Measurements from ENCODE around the gene ELMOD3.
"Not testable (repeated sequence)": the region's sequence is repeated elsewhere in the genome, so short reads cannot be mapped to it uniquely, and the experiment has no call there.

The ELMOD3 gene

DNA sequence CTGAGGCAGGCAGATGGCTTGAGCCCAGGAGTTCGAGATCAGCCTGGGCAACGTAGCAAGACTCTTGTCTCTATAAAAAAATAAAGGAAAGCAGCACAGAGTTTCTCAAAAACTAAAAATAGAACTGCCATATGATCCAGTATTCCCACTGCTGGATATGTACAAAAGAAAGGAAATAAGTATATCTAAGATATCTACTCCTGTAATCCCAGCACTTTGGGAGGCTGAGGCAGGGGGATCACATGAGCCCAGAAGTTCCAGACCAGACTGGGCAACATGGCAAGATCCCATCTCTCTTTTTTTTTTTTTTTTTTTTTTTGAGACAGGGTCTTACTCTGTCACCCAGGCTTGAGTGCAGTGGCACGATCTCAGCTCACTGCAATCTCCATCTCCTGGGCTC, 24.9 kb upstream of the ELMOD3 start:
- not testable (repeated sequence) for DNase-seq

DNA sequence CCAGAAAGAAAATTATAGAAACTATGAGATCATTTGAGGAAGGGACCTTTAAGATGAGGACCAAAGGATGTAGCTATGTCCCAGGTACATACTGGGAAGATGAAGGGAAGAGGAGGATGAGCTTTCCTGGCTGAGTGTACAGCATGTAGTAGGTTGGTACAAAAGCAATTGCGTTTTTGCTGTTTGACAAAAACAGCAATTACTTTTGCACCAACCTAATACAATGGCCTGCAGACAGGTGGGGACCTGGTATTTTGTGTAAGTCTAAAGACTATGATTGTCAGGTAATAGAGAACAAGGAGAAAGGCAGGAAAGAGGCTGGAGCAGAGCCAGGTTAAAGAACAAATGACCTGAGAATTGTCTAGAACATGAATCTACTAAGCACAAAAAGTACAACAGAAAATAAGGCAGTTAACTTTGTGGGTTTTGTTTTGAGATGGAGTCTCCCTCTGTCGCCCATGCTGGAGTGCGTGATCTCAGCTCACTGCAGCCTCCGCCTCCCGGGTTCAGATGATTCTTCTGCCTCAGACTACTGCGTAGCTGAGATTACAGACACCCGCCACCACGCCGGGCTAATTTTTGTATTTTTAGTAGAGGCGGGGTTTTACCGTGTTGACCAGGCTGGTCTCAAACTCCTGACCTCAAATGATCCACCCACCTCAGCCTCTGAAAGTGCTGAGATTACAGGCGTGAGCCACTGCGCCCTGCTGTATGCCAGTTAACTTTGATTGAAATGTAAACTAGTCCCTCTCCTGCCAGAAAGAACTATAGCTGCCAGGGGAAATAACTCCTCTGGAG, 23.5 kb upstream of the ELMOD3 start:
- DNase-seq = no peak

GRCh38 chr2:85333877-85334276, 20.7 kb upstream of the ELMOD3 start:
- not testable (repeated sequence) for DNase-seq

DNA sequence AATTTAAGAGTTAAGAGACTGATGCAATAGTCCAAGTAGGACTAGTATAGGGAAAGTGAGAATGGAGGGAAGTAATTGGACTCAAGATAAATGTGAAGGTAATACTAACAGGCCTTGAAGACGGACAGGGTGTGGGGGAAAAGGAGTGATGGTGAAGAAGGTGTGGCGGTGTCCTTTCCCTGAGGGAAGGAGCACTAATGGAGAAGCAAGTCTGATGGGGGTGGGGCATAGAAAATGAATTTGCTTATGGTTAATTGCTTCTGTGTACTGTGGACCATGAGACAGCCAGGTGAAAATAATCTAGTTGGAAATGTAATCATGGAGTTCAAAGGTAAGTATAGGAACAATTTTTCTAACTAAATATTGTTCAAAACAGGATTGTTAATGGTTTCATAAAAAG, 19.6 kb upstream of the ELMOD3 start:
- no peak for DNase-seq

DNA sequence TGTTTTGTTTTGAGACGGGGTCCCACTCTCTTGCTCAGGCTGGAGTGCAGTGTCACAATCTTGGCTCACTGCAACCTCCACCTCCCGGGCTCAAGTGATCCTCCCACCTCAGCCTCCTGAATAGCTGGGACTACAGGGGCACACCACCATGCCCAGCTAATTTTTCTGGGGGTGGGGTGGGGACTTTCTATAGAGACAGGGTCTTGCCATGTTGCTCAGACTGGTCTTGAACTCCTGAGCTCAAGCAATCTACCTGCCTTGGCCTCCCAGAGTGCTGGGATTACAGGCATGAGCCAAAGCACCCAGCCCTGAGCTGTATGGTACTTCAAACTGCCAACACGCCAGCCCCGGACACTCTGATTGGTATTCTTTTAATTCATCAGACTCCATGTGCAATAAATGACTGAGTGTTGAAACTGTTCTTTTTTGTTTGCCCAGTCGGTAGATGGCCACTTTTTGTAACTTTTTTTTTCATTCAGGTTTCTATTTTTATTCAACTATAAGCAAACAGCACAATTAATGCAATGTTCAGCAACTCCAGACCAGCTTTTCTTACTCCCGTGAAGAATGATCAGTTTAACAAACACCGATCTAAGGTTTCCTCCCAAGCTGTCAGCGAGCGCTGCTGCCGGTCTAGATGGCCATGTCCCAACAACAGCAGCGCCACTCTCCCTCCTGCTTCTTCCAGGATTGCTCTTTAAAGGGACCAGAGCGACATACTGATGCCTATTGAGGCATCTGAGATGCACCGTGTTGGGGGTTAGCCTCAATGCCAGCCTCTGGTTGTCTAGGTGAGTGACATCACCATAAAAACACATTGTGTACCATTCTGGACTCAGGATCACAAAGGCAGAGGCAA, 14.3 kb upstream of the ELMOD3 start:
- DNase-seq = no peak

DNA sequence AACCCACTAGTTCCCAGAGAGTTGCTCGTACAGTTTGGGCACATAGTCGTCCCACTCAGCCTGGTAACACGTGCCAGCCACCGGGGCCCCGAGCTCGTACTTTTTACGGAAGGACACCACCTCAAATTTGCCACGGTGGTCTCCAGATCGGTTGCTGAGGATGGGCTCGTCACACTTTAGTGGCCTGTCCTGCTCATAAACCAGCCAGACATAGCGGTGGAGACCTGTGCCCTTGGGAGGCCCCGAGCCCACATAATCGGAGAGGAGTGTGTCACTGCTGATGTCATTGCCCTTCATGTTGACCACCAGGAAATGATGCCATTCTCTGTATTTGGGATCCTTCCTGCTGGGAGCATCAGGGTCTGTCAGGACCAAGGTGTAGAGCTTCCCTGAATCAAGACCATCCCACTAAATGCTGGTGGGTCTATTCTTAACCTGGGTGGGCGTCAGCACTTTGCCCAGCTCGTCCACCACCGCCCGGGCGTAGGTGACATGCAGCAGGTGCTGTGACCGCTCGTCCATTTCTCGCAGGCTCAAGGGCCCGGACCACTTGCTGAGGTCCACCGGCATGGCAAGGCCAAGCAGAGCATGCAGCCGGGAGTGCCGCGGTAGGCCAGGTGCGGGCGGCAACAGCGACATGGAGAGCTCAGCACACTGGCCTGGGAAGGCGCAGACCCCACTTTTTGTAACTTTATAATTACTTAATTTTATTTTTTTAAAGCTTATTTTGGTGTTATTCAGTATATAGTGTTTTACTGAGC, 13.1 kb upstream of the ELMOD3 start:
- DNase-seq = no peak

DNA sequence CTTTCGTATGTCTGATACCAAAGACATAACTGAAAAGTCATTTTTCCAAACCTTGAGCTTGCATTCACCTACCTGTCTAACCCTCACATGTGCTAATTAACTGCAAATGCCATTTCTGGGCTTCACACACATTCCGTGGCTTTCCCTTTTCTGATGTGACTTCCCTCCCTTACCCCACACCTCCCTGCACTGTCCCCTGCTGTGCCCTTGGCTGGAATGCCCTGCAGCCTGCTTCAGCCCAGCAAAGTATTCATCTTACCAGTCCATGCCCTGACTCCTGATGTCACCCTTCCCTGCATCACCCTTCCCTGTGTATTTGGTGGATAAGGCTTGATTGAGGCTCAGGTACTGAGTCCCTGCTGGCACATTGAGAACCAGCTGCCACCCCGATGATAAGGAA, 12.4 kb upstream of the ELMOD3 start:
- no peak for DNase-seq

DNA sequence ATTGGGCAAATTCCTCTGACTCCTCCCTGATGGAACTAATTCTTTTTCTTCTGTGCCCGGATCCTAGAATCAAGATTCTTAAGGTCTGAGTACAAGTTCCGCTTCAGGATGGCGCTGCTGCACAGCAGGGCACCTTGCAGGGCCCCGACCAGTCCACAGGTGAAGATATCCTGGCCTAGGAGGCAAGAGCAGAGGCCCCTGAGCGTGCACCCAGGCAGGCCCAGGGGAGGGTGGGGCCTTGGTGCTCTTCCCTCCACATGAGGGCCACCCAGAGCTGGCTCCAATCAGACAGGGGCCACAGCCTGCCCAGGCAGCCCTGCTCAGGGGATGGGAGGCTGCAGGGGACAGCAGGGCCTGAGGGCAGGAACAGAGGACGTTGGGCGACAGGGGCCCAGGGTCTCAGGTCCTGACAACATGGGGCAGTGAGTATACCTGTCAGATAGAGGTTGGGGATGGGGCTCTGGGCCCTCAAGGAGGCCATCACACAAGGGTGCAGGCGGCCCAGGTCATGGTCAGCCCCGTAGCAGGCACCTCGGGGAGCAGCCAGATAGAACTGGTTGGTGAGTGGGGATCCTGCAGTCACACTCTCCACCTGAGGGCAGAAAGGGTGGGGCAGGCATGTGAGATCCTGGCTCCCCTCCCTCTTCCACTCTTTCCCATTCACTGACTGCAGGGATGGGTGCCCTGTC, 11.2 kb upstream of the ELMOD3 start:
- not testable (repeated sequence) for DNase-seq

DNA sequence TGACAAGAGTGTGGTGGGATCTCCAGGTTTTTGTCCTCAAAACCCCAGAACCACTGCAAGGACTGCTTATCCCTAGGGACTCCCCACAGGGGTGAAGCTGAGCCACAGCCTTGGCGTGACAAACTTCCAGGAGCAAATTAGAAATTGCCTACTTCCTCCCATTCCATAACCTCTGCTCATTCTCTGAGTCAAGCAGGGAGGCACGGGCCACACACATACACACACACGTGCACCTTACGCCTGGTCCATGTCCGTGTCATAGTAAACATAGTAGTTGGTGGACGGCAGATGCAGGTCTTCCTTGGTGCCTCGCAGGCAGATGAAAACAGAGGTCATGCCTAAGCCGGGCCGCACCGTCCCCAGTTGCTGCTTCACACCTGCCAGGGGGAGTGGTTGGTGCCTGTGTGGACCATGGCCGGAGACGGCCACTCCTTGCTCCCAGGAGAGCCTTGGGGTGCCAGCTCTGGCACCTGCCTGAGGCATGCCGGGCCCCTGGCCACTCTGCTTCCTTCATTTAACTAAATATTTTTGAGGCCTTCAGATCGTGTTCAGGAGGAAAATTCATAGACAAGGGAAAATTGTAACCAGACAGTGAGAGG, 10.1 kb upstream of the ELMOD3 start:
- DNase-seq = no peak

- no peak for DNase-seq
Observed at GRCh38 chr2:85347599-85347998, 7.0 kb upstream of the ELMOD3 start.

- DNase-seq = no peak
Observed at GRCh38 chr2:85353876-85354285, 688 bp upstream of the ELMOD3 start.

GRCh38 chr2:85355073-85355410, 473 bp downstream of the ELMOD3 start:
- DNase-seq = no peak

DNA sequence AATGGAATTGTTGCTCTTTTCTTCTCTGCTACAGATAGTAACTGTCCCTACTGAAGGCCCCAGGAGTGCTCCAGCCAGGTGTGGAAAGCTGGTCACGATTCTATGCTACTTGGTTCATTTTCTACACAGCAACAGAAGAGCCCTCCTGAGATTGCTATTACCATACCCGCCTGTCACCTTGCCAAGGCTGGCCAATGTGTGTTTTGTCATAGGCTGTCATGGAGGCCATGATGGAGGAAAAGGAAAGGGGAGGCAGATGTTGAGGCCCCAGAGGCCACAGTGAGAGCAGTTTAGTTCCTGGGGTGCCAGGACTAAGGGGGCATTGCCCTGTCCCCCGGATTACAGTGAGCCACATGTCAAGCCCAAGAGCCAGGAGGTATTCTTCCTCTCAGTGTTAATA, 952 bp downstream of the ELMOD3 start:
- no peak for DNase-seq

- DNase-seq = no peak
Observed at GRCh38 chr2:85356186-85356585, 1.6 kb downstream of the ELMOD3 start.

DNA sequence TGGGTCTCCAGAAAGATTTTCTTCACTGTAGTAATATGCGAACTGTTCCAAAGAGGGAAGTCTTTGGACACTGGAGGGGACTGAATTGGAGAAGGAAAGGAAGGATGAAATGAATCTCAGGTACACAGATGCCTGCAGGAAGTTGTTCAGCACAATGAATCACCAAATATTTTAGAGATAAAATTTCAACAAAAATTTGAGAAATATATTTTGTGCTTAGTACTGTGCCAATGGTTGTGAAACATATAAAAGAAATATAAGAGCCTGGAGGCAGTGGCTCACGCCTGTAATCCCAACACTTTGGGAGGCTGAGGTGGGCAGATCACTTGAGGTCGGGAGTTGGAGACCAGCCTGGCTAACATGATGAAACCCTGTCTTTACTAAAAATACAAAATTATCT, 3.2 kb downstream of the ELMOD3 start:
- DNase-seq = no peak

GRCh38 chr2:85362653-85363387, 8.3 kb downstream of the ELMOD3 start:
- DNase-seq = not testable (repeated sequence)

DNA sequence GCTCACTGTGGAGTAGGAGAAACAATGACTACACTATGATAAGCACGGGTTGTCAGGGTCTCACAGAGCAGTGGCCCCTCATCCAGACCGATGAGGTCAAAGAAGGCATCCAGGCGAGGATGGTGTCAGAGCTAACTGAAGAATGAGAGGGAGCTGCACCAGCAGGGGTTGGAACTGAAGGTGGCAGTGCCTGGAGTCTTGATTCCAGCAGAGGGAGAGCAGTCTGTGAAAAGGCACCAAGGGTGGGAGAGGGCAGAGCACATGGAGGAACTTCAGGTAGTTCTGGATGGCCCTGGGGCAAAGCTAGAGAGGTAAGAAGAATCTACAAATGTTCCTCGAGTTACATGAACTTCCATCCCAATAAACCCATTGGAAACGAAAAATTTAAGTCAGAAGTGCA, 12.6 kb downstream of the ELMOD3 start:
- DNase-seq = no peak

- DNase-seq = no peak
Observed at GRCh38 chr2:85368921-85369320, 14.4 kb downstream of the ELMOD3 start.

DNA sequence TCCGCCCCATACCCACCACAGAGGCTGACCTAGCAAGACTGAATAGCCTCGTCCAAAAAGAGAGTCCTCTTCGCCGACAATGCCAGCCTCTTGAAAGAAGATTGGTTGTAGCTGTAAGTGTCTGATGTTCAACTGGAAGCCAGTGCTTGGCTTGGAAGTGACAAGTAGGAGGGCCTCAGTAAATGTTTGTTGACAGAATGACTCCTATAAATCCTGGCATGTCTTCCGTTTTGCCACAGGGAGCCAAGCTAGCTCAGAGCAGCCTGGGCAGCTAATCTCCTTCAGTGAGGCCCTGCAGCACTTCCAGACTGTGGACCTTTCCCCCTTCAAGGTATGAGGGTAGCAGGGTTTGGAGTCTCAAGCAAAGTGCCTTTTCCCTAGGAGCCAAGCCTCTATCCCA, 14.9 kb downstream of the ELMOD3 start:
- no peak for DNase-seq

DNA sequence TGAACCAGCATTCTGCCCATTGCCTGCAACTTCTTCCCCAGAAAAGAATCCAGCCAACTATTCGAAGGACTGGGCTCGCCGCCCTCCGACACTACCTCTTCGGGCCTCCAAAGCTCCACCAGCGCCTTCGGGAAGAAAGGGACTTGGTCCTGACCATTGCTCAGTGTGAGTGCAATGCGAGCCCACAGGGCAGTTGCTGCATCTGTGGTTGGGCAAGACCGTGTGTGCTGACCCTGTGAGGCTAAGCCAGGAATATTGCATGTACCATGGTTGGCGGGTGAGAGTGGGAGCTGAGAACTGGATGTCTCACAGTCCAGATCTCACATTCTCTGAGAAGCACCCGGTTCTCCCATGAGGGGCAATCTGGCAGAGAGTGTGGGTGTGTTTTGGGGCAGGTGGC, 16.5 kb downstream of the ELMOD3 start:
- no peak for DNase-seq

DNA sequence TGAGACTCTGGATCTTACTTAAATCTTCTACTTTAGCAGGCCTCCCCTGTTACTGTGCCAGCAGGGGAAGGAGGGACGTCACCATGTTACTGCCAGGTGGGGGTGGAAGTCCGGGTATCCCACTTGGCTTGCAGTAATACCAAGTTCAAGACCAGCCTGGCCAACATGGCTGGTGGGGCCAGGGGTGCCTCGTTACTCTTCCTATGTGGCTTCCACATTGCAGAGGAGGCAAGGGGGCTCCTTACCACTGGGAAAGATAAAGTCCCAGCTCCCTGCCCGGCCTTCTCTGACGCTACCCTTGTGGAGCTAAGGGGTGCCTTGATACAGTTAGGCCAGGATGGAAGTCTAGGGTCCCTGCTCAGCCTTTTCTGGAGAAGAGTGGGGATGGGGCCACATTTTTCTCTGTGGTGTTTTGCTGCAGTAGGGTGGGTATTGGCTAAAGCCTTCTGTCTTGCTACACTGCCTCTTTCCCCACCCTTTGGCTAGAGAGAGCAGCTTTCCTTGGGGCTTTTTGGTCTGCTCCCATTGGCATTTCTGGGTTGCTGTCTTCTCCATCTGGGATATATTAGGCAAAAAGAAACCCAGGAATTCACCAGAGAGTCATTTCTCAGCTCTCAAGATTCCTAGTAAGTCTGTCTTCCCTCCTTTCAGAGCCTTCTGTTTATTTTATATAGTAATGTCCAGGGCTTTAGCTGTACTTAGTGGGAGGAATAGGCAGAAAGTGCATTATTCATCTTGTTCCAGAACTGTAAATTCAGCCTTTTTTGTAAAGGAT, 21.9 kb downstream of the ELMOD3 start:
- DNase-seq = no peak
